Esophagus mucosa (tissue), 1 donor: ENCODE results near the gene PVALB. TPM values are rescaled to one million over a fixed set of nuclear protein-coding genes. Genes with fewer than 3 reads are reported as not detected.

Experiments
- ATAC-seq: fragments of 200-7000 bp; cut with Tn5 transposase; one replicate; pipeline ENCODE4 v1.9.1; 2020
- total RNA-seq: library from RNA; stranded (reverse); gene quantifications from one replicate; pipeline ENCODE4 v1.2.4, GENCODE V29; 2023
- donor health status: DM: yes; HTN: yes; CAD: no.

PVALB gene
- total RNA-seq, 1 donor from 2014 or later: not detected

DNA sequence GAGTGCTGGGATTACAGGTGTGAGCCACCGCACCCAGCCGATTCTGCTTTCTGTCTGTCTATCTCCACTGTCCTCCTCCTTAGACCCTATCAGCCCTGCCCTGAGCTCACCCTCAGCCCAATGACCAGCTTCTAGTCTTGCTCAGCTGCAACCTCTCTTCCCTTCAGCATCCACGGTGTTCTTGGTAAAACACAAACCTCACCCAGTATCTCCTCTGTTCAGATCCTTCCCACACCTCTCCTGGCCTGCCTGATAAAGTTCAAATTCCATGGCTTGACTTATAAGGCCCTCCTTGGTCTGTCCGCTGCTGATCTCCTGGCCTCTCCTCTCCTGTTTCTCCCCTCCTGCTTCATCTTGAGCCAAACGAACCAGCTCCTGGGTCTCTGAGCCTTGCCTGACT lies 29.4 kb upstream of the PVALB start:
- no peak for ATAC-seq

- ATAC-seq: no peak
These were observed 23.3 kb upstream of the PVALB start for GRCh38 chr22:36840106-36840505.

DNA sequence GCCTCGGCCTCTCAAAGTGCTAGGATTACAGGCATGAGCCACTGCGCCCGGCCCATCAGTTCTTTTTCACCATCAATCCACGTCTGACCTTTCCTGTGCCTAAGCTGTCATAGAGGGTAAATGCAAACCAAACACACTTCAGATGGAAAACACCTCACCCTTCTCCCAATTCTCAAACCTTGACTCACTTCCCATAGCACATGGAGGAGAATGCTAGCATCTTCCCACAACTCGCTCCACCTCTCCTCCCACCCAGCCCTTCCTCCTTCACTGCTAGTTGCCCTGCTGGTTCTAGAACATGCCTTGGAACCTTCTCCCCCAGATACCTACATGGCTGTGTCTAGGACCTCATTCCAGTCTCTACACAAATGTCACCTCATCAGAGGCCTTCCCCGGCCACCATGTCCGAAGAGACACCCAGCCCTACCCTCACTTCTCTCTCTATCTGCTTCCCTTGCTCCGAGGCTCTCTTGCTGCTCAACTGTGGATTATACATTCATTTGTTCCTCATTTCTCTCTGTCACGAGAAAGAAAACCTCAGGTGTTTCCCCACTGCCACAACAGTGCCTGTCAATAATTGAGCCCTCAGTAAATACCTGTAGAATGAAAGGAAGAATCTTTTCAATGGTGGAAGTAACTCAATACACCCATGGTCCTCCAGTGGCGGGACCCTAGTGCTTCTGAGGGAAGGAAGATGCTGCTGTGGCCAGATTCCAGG lies 22.7 kb upstream of the PVALB start:
- no peak for ATAC-seq

GRCh38 chr22:36838119-36839030 lies 21.5 kb upstream of the PVALB start:
- no peak for ATAC-seq

- ATAC-seq: no peak
These were observed 19.1 kb upstream of the PVALB start for GRCh38 chr22:36835903-36836302.

- ATAC-seq: no peak
These were observed 16.2 kb upstream of the PVALB start for GRCh38 chr22:36833073-36833472.

GRCh38 chr22:36831717-36832116 lies 14.9 kb upstream of the PVALB start:
- no peak for ATAC-seq

- ATAC-seq: no peak
These were observed 14.4 kb upstream of the PVALB start for GRCh38 chr22:36831206-36831605.

DNA sequence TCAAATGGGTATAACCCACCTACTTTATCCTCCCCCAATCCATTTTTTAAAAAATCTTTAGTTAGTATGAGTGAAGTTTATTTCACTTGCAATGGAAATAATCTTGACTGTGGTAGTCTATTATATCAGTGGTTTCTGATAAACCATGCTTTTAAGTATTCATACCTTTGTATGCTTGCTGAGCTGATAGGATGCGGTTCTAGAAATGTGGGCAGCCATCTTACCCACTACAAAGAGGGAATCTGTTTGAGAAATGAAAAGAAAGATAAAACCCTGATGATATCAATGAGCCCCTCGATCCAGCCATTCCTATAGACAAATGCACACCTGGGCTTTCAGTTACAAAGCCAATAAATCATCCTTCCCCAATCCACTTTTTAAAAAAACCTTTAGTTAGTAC lies 13.8 kb upstream of the PVALB start:
- no peak for ATAC-seq

DNA sequence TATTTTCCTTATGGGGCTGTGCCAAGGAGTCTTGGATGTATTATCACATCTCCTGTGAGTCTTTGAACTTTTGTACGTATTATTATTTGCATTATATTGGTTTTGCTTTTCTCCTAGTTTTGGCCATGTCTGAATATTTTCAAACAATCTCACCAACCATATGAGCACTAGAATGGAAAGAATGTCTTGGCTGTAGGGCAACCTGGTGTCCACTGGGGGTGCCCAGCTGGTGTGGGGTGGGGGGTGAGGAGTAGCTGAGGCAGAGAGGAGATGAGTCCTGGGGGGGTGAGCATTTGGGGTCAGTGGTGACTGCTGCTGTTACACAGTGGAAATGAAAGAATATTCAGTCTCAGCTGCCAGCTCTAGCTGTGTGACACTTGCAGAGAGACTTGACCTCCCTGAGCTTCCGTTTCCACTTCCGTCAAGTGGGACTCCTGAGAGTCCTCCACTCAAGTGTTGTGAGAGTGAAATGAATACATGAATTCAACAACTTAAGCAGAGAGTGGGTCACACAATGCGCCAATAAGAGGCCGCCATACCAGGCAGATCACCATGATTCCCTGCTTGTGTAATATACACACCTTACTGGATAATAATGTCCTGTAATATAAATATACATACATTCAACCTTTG lies 12.7 kb upstream of the PVALB start:
- no peak for ATAC-seq

- ATAC-seq: peak; percentile 35
These were observed 12.0 kb upstream of the PVALB start for GRCh38 chr22:36828815-36829214.

- no peak for ATAC-seq
These were observed 9.4 kb upstream of the PVALB start for GRCh38 chr22:36826262-36826661.

DNA sequence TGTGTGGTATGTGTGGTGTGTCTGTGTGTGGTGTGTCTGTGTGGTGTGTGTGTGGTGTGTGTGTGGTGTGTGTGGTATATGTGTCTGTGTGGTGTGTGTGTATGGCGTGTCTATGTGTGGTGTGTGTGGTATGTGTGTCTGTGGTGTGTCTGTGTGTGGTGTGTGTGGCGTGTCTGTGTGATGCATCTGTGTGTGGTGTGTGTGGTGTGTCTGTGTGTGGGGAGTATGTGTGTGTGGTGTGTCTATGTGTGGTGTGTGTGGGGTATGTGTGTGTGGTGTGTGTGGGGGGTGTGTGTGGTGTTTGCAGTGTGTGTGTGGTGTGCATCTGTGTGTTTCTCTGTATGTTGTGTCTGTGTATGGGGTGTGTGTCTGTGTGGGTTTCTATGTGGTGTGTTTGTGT lies 7.8 kb upstream of the PVALB start:
- no peak for ATAC-seq

DNA sequence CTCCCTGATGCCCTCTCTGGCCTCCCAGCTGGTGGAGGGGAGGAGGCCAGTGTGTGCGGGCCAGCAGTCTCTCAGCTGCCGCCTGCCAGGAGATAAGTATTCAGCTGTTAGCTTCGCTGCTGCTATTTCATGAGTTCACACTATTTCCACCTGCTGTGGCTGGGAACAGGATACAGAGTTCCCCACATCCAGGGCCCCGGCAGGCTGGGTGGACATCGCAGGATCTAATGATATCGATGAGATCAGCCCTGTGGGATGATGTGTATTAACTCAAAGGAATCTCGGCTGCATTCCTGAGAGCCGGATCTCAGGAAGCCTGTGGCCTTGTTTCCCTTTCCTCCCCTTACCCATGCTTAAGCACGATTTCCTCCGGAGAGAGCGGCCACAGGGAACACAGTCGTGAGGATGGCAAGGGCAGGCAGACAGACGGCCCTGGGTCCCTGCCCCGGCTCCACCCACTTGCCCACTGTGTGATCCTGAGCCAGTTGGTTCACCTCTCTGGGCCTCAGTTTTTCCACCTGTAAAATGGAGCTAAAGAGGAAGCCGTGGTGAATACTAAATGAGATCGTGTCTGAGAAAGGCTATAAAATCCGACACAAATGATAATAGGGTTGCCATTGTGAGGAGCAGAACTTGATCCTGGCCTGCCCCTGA lies 6.5 kb upstream of the PVALB start:
- no peak for ATAC-seq

- ATAC-seq: no peak
These were observed 5.7 kb upstream of the PVALB start for GRCh38 chr22:36822581-36822980.

GRCh38 chr22:36819112-36819511 lies 2.3 kb upstream of the PVALB start:
- ATAC-seq: no peak

- ATAC-seq: no peak
These were observed 1.3 kb upstream of the PVALB start for GRCh38 chr22:36818010-36818642.

- no peak for ATAC-seq
These were observed 652 bp upstream of the PVALB start for GRCh38 chr22:36817525-36817848.

DNA sequence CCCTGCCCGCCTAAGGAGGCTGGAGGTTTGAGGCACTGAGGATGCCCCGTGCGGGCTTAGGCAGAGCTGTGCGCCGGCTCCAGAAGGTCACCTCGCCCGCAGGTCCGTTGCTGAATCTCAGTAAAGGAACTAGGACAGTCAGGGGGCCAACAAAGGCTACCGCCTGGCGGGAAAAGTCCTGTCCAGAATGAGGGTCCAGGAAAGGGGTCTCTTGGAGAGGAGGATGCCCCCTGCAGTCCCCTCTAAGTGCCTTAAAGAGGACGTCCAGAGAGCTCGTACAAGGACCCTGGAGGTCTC lies 548 bp downstream of the PVALB start:
- no peak for ATAC-seq

DNA sequence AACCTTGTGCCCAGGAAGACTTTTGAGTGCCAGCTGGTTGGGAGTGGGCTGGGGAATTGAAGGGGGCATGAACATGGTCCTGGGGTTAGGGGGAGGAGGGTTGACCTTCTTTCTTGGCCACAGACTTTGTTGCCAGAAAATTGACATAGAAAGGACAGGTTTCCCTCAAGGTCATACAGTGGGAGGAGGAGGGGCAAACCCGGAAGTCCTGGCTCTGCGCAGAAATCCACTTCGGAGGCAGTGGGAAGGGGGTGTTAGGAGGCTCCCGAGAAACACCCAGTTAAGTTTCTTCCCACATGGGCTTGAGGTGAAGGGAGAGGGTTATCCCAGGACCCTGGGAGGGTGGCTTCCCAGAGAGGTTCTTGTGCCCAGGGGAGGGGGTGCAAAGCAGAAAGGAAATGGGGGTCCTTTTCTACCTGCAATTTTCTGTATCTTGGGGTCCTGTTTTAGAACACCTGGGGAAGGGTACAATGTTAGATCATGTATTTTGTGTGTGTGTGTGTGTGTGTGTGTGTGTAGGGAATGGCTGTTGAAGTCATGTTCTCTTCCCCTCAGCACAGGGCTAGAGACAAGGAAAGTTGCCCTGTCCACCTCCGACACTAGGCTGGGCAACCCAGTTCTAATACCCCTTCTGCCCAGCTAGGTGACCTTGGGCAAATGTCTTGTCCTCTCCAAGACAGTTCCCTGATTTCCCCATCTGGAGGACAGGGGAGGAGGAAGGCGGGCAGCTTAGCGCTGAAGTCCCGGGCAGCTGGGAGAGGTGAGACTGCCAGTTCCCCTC lies 1.1 kb downstream of the PVALB start:
- no peak for ATAC-seq

GRCh38 chr22:36814801-36815200 lies 2.0 kb downstream of the PVALB start:
- no peak for ATAC-seq
